HG02973 (cell line): ENCODE data around the gene RNF141.

Experiments
- ATAC-seq: cut with Tn5 transposase; IDR thresholded peaks from one replicate; pipeline ENCODE4 v1.9.1; 2021; ENCODE audit warnings: moderate library complexity; ENCODE audit not compliant: unreplicated experiment

The RNF141 gene

GRCh38 chr11:10526974-10527918, 13.7 kb downstream of the RNF141 start:
- no peak for ATAC-seq

- ATAC-seq: no peak
Measured at GRCh38 chr11:10524471-10524870, 16.5 kb downstream of the RNF141 start.

- no peak for ATAC-seq
Measured at GRCh38 chr11:10522921-10523320, 18.1 kb downstream of the RNF141 start.

GRCh38 chr11:10522276-10522675, 18.7 kb downstream of the RNF141 start:
- no peak for ATAC-seq

GRCh38 chr11:10520562-10520961, 20.4 kb downstream of the RNF141 start:
- ATAC-seq: no peak

GRCh38 chr11:10519630-10520029, 21.4 kb downstream of the RNF141 start:
- ATAC-seq: no peak

GRCh38 chr11:10518891-10519290, 22.1 kb downstream of the RNF141 start:
- ATAC-seq: no peak

- ATAC-seq: no peak
Measured at GRCh38 chr11:10518123-10518522, 22.9 kb downstream of the RNF141 start.

- no peak for ATAC-seq
Measured at GRCh38 chr11:10515418-10515817, 25.6 kb downstream of the RNF141 start.

GRCh38 chr11:10514709-10515108, 26.3 kb downstream of the RNF141 start:
- ATAC-seq: no peak

- ATAC-seq: no peak
Measured at GRCh38 chr11:10514202-10514601, 26.8 kb downstream of the RNF141 start.

- ATAC-seq: no peak
Measured at GRCh38 chr11:10511181-10511621, 29.8 kb downstream of the RNF141 start.

GRCh38 chr11:10506008-10506370, 35.0 kb downstream of the RNF141 start:
- no peak for ATAC-seq

- no peak for ATAC-seq
Measured at GRCh38 chr11:10505278-10506007, 35.5 kb downstream of the RNF141 start.

- ATAC-seq: no peak
Measured at GRCh38 chr11:10504490-10504889, 36.5 kb downstream of the RNF141 start.

- ATAC-seq: no peak
Measured at GRCh38 chr11:10503777-10504480, 37.1 kb downstream of the RNF141 start.

GRCh38 chr11:10503221-10503620, 37.8 kb downstream of the RNF141 start:
- ATAC-seq: no peak

- ATAC-seq: no peak
Measured at GRCh38 chr11:10502770-10503169, 38.2 kb downstream of the RNF141 start.

- no peak for ATAC-seq
Measured at GRCh38 chr11:10502065-10502680, 38.8 kb downstream of the RNF141 start.

- ATAC-seq: no peak
Measured at GRCh38 chr11:10500757-10501684, 40.0 kb downstream of the RNF141 start.
